CD4-positive, alpha-beta memory T cell (primary cell): ENCODE results near the gene CNPY4. TPM values are rescaled to one million over a fixed set of nuclear protein-coding genes. Genes with fewer than 3 reads are reported as not detected.
A peak's percentile ranks its signal among the peaks of the same experiment; 100 is the strongest.

Source experiments
- CTCF ChIA-PET: fragments of 350-600 bp; sonication (Branson Sonifier 250); formaldehyde crosslinking; loops from one replicate; lab custom pipeline; 2021; ENCODE audit warnings: inconsistent platforms; ENCODE audit not compliant: partially characterized antibody; lab: Charles Lee
- POLR2A ChIA-PET: fragments of 350-600 bp; sonication (Branson Sonifier 250); formaldehyde crosslinking; loops from one replicate; lab custom pipeline; 2021; ENCODE audit not compliant: partially characterized antibody; lab: Charles Lee
- DNase-seq, 5 donors: peaks; one replicate each; pipeline versions ENCODE4 v3.0.0 to v3.0.0-alpha.2; 2020 to 2022; ENCODE audit warnings: mixed read lengths in 1 of 5
- H3K27ac ChIP-seq: one replicate; pipeline ENCODE4 v1.7.0; 2013; ENCODE audit warnings: low read depth, low read length
- H3K27me3 ChIP-seq: 2 replicates; pipeline ENCODE4 v1.7.0; 2013; ENCODE audit warnings: mild to moderate bottlenecking, low read length, moderate library complexity; ENCODE audit not compliant: insufficient read depth
- H3K36me3 ChIP-seq: 2 replicates; pipeline ENCODE4 v1.7.0; 2013; ENCODE audit warnings: mild to moderate bottlenecking, low read length, moderate library complexity; ENCODE audit not compliant: insufficient read depth
- H3K4me1 ChIP-seq: 2 replicates; pipeline ENCODE4 v1.7.0; 2013; ENCODE audit warnings: mild to moderate bottlenecking, low read length, moderate library complexity; ENCODE audit not compliant: insufficient read depth
- H3K4me3 ChIP-seq, 2 donors: one replicate each; pipeline ENCODE4 v1.7.0; 2013; ENCODE audit warnings: low read length in 2 of 2, mild to moderate bottlenecking in 1 of 2
- H3K9me3 ChIP-seq, 2 donors: one replicate each; pipeline ENCODE4 v1.7.0; 2013; ENCODE audit warnings: low read length in 2 of 2, control low read depth in 1 of 2; ENCODE audit not compliant: control insufficient read depth in 1 of 2
- H3K27ac Mint-ChIP-seq, 7 donors: one replicate each; pipeline ENCODE4 v1.8.0; 2020 to 2021; ENCODE audit warnings: mixed read lengths in 7 of 7, mild to moderate bottlenecking in 6 of 7, inconsistent platforms in 3 of 7, moderate library complexity in 3 of 7
- H3K27me3 Mint-ChIP-seq, 2 donors: one replicate each; pipeline ENCODE4 v1.8.0; 2020 to 2021; ENCODE audit warnings: mixed read lengths in 2 of 2
- H3K36me3 Mint-ChIP-seq, 2 donors: one replicate each; pipeline ENCODE4 v1.8.0; 2020 to 2021; ENCODE audit warnings: mixed read lengths in 2 of 2, inconsistent platforms in 1 of 2, mild to moderate bottlenecking in 1 of 2
- H3K4me1 Mint-ChIP-seq, 4 donors: one replicate each; pipeline ENCODE4 v1.8.0; 2020 to 2021; ENCODE audit warnings: mixed read lengths in 4 of 4, mild to moderate bottlenecking in 1 of 4
- H3K4me3 Mint-ChIP-seq, 8 donors: one replicate each; pipeline ENCODE4 v1.8.0; 2020 to 2021; ENCODE audit warnings: mixed read lengths in 8 of 8, mild to moderate bottlenecking in 7 of 8, moderate library complexity in 6 of 8, inconsistent platforms in 3 of 8
- H3K9me3 Mint-ChIP-seq, 8 donors: one replicate each; pipeline ENCODE4 v1.8.0; 2020 to 2021; ENCODE audit warnings: mixed read lengths in 8 of 8, mild to moderate bottlenecking in 5 of 8, inconsistent platforms in 3 of 8, moderate library complexity in 1 of 8
- intact Hi-C: fragments of 100-400 bp; cut with micrococcal nuclease; formaldehyde crosslinking; loops from one replicate; pipeline ENCODE4 v1.15.1; 2023
- polyA plus RNA-seq, 2 donors: library from polyadenylated mRNA; unstranded; fragments of 300-500 nt; fragmentation: Illumina TruSeq; gene quantifications; one replicate each; pipeline ENCODE4 v1.2.3, GENCODE V29; 2021
- total RNA-seq, 2 experiments: library from RNA; stranded (reverse); gene quantifications; one replicate each; pipeline ENCODE4 v1.2.3, GENCODE V29; 2021

CNPY4 gene
- total and polyA plus RNA-seq, 4 experiments from 2014 or later = 14.8 to 69.8 (median 46.9) TPM

- Histone ChIP-seq H3K27ac (no peak overlapping the region), H3K36me3 (peaks cover 22% of the 10 kb centered on the region), H3K4me3 (no peak overlapping the region), H3K9me3 (no peaks in the 10 kb centered on the region), H3K27me3 (no peaks in the 10 kb centered on the region), H3K4me1 (peaks cover 10% of the 10 kb centered on the region)
- intact Hi-C loops = no loop called here
- H3K4me1 Mint-ChIP-seq = peaks cover 2 to 22% (median 16%) of the 10 kb centered on the region in 4 donors
- no peak overlapping the region for H3K4me3 Mint-ChIP-seq
- peaks cover 20 to 45% of the 10 kb centered on the region in 2 donors for H3K36me3 Mint-ChIP-seq
- no peaks in the 10 kb centered on the region for H3K27me3 Mint-ChIP-seq
- ChIA-PET CTCF (interaction anchor here (2.4 kb wide), 1 partner anchor 16 kb away, joined by 7 read pairs; no protein-coding TSS in a partner anchor), POLR2A (interaction anchor here (1.3 to 5.6 kb wide), 2 partner anchors 11 to 14 kb away, joined by 5 to 20 read pairs; partner anchors contain the start of genes AP4M1, MBLAC1 and MCM7)
- DNase-seq = no peak
- H3K27ac Mint-ChIP-seq = no peak overlapping the region
- peaks cover 0 to 3% (median 0%) of the 10 kb centered on the region in 8 donors for H3K9me3 Mint-ChIP-seq
Observed at GRCh38 chr7:100115026-100115425, 4.4 kb upstream of the CNPY4 start.

GRCh38 chr7:100118388-100119071, 904 bp upstream of the CNPY4 start:
- H3K27ac Mint-ChIP-seq = peak overlapping the region; percentile 95 to 100 (median 99)
- H3K36me3 Mint-ChIP-seq = peaks cover 3 to 36% of the 10 kb centered on the region in 2 donors
- Histone ChIP-seq H3K27me3 (no peaks in the 10 kb centered on the region), H3K9me3 (no peaks in the 10 kb centered on the region), H3K4me3 (peak overlapping the region; percentile 89 to 95), H3K27ac (peak overlapping the region; percentile 80), H3K4me1 (peaks cover 26% of the 10 kb centered on the region), H3K36me3 (peaks cover under 1% of the 10 kb centered on the region)
- POLR2A ChIA-PET = interaction anchor here (1.3 to 3.0 kb wide), 2 partner anchors 16 to 18 kb away, joined by 3 to 10 read pairs; partner anchors contain the start of gene AP4M1
- no peaks in the 10 kb centered on the region for H3K27me3 Mint-ChIP-seq
- H3K4me1 Mint-ChIP-seq = peaks cover 7 to 39% (median 25%) of the 10 kb centered on the region in 4 donors
- peak overlapping the region; percentile 94 to 99 (median 96) for H3K4me3 Mint-ChIP-seq
- CTCF ChIA-PET = interaction anchor here (0.7 kb wide), 1 partner anchor 11 kb away, joined by 3 read pairs; no protein-coding TSS in a partner anchor
- DNase-seq = no peak
- peaks cover 0 to 3% (median 0%) of the 10 kb centered on the region in 8 donors for H3K9me3 Mint-ChIP-seq
- intact Hi-C loops = loop anchor here (1.0 kb wide), 3 partner anchors 9 to 37 kb away; partner anchors contain the start of genes AP4M1, MCM7 and ZNF3

GRCh38 chr7:100119970-100120732, 717 bp downstream of the CNPY4 start:
- ChIA-PET POLR2A (interaction anchor here (0.7 to 7.9 kb wide), 18 partner anchors 9 to 469 kb away, joined by 3 to 175 read pairs (median 6); partner anchors contain the start of genes AP4M1, COPS6, LAMTOR4 and MCM7), CTCF (interaction anchor here (1.1 to 3.5 kb wide), 6 partner anchors 10 to 287 kb away, joined by 3 to 21 read pairs (median 4); no protein-coding TSS in a partner anchor)
- peak overlapping the region; percentile 95 to 100 (median 99) for H3K27ac Mint-ChIP-seq
- H3K4me3 Mint-ChIP-seq = peak overlapping the region; percentile 94 to 99 (median 96)
- Histone ChIP-seq H3K4me1 (peaks cover 35% of the 10 kb centered on the region), H3K4me3 (peak overlapping the region; percentile 63 to 95), H3K27ac (peak overlapping the region; percentile 80), H3K27me3 (no peaks in the 10 kb centered on the region), H3K36me3 (peaks cover 9% of the 10 kb centered on the region), H3K9me3 (no peaks in the 10 kb centered on the region)
- peaks cover 14 to 49% (median 34%) of the 10 kb centered on the region in 4 donors for H3K4me1 Mint-ChIP-seq
- no peaks in the 10 kb centered on the region for H3K27me3 Mint-ChIP-seq
- DNase-seq = peak; percentile 78 to 88 (median 81)
- H3K9me3 Mint-ChIP-seq = peaks cover 0 to 3% (median 0%) of the 10 kb centered on the region in 8 donors
- intact Hi-C loops = loop anchor here (1.0 kb wide), 4 partner anchors 7 to 39 kb away; partner anchors contain the start of genes AP4M1, LAMTOR4, MCM7 and ZNF3
- peaks cover 3 to 45% of the 10 kb centered on the region in 2 donors for H3K36me3 Mint-ChIP-seq

GRCh38 chr7:100120733-100121036, 1.3 kb downstream of the CNPY4 start:
- Mint-ChIP-seq H3K9me3 (peaks cover 0 to 3% (median 0%) of the 10 kb centered on the region in 8 donors), H3K4me1 (peaks cover 14 to 55% (median 34%) of the 10 kb centered on the region in 4 donors), H3K27me3 (no peaks in the 10 kb centered on the region), H3K27ac (peak overlapping the region; percentile 95 to 100 (median 99)), H3K4me3 (peak overlapping the region; percentile 94 to 99 (median 96)), H3K36me3 (peaks cover 3 to 45% of the 10 kb centered on the region in 2 donors)
- H3K36me3 ChIP-seq = peaks cover 9% of the 10 kb centered on the region
- no peaks in the 10 kb centered on the region for H3K27me3 ChIP-seq
- H3K4me3 ChIP-seq = peak overlapping the region; percentile 63 to 95
- peak overlapping the region; percentile 80 for H3K27ac ChIP-seq
- CTCF ChIA-PET = interaction anchor here (1.1 to 3.5 kb wide), 5 partner anchors 10 to 96 kb away, joined by 3 to 21 read pairs (median 4); no protein-coding TSS in a partner anchor
- POLR2A ChIA-PET = interaction anchor here (0.9 to 7.9 kb wide), 15 partner anchors 9 to 308 kb away, joined by 3 to 175 read pairs (median 6); partner anchors contain the start of genes AP4M1, COPS6, LAMTOR4 and MCM7
- H3K9me3 ChIP-seq = no peaks in the 10 kb centered on the region
- DNase-seq = no peak
- intact Hi-C loops = loop anchor here (1.0 kb wide), 1 partner anchor 28 kb away; the partner anchor contains the start of gene LAMTOR4
- H3K4me1 ChIP-seq = peaks cover 40% of the 10 kb centered on the region

- Mint-ChIP-seq H3K27ac (peak overlapping the region in 3 of 7 donors; percentile 44 to 89 (median 73)), H3K9me3 (peaks cover 0 to 6% (median 0%) of the 10 kb centered on the region in 8 donors), H3K4me1 (peaks cover 19 to 62% (median 40%) of the 10 kb centered on the region in 4 donors), H3K27me3 (no peaks in the 10 kb centered on the region), H3K4me3 (no peak overlapping the region), H3K36me3 (peaks cover 3 to 48% of the 10 kb centered on the region in 2 donors)
- Histone ChIP-seq H3K27ac (no peak overlapping the region), H3K36me3 (peaks cover 9% of the 10 kb centered on the region), H3K4me3 (no peak overlapping the region), H3K9me3 (no peaks in the 10 kb centered on the region), H3K4me1 (peaks cover 43% of the 10 kb centered on the region), H3K27me3 (no peaks in the 10 kb centered on the region)
- CTCF ChIA-PET = interaction anchor here (3.5 kb wide), 1 partner anchor 8 kb away, joined by 21 read pairs; no protein-coding TSS in a partner anchor
- POLR2A ChIA-PET = interaction anchor here (1.0 to 7.9 kb wide), 3 partner anchors 19 to 307 kb away, joined by 3 to 175 read pairs (median 3); partner anchors contain the start of genes AP4M1, MCM7, TRIM4 and ZCWPW1
- no peak for DNase-seq
- intact Hi-C loops = no loop called here
Observed at GRCh38 chr7:100122067-100122466, 2.6 kb downstream of the CNPY4 start.

GRCh38 chr7:100122568-100122967, 3.1 kb downstream of the CNPY4 start:
- H3K4me1 ChIP-seq = peaks cover 43% of the 10 kb centered on the region
- intact Hi-C loops = no loop called here
- DNase-seq = no peak
- Mint-ChIP-seq H3K4me1 (peaks cover 19 to 62% (median 42%) of the 10 kb centered on the region in 4 donors), H3K4me3 (peak overlapping the region in 1 of 8 donors; percentile 21), H3K9me3 (peaks cover 0 to 6% (median 0%) of the 10 kb centered on the region in 8 donors), H3K27ac (peak overlapping the region in 6 of 7 donors; percentile 36 to 81 (median 54)), H3K36me3 (peaks cover 3 to 48% of the 10 kb centered on the region in 2 donors), H3K27me3 (no peaks in the 10 kb centered on the region)
- no peak overlapping the region for H3K4me3 ChIP-seq
- H3K36me3 ChIP-seq = peaks cover 9% of the 10 kb centered on the region
- H3K27ac ChIP-seq = no peak overlapping the region
- ChIA-PET CTCF (interaction anchor here (3.5 kb wide), 1 partner anchor 8 kb away, joined by 21 read pairs; no protein-coding TSS in a partner anchor), POLR2A (interaction anchor here (1.0 to 7.9 kb wide), 3 partner anchors 20 to 306 kb away, joined by 3 to 175 read pairs (median 3); partner anchors contain the start of genes AP4M1, MCM7, TRIM4 and ZCWPW1)
- H3K27me3 ChIP-seq = no peaks in the 10 kb centered on the region
- H3K9me3 ChIP-seq = no peaks in the 10 kb centered on the region
